Measurements from ENCODE around the gene CHMP4B. TPM values are rescaled to one million over a fixed set of nuclear protein-coding genes. Genes with fewer than 3 reads are reported as not detected.
"Not testable (repeated sequence)": the region's sequence is repeated elsewhere in the genome, so short reads cannot be mapped to it uniquely, and the experiment has no call there.

Gene CHMP4B
- polyA plus RNA-seq, 1 donor: 93.7 TPM

DNA sequence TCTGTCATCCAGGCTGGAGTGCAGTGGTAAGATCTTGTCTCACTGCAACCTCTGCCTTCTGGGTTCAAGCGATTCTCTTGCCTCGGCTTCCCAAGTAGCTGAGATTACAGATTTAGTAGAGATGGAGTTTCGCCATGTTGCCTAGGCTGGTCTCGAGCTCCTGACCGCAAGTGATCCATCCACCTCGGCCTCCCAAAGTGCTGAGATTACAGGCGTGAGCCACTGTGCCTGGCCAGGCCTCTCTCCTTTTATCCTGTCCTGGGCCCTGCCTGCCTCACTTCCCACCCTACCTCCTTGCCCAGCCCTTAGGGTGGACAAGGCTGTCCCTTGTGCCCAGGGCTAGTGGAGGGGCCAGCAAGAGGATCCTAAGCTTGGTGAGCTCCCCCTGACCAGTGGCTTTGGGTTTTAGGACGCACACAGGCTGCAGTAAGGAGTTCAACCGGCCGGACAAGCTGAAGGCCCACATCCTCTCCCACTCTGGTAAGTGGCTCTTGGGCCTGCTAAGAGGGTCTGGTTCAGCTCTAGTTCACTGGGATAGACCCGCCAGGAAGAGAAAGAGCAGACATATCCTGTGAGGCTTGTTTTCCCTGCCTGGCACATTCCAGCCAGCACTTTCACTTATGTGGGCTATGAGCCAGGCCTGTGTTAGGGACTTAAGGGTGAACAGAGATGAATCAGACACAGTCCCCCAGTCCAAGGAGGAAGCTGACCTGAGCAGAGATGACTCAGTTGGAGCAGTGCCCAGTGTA, 21.9 kb upstream of the CHMP4B start:
- DNase-seq: peak; percentile 15

- no peak for DNase-seq
Observed at GRCh38 chr20:33789858-33790182, 21.3 kb upstream of the CHMP4B start.

DNA sequence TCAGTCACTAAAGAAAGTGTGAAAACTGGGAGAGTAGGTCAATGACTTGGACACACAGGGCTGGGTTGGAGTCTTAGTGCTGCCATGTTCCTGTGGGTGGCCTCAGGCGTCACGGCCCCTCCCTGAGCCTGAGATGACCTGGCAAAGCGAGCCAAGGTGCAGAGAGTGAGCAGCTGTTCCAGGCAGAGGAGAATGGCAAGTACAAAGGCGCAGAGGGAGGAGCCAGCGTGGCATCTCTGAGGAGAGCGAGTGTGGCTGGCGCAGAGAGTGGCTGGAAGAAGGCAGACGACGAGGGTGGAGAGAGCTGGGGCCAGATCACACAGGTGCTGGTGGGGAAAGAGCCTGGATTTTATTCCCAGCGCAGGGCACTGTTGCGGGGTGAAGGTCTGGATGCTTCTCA, 20.6 kb upstream of the CHMP4B start:
- no peak for DNase-seq

- no peak for DNase-seq
Observed at GRCh38 chr20:33791021-33791420, 20.1 kb upstream of the CHMP4B start.

DNA sequence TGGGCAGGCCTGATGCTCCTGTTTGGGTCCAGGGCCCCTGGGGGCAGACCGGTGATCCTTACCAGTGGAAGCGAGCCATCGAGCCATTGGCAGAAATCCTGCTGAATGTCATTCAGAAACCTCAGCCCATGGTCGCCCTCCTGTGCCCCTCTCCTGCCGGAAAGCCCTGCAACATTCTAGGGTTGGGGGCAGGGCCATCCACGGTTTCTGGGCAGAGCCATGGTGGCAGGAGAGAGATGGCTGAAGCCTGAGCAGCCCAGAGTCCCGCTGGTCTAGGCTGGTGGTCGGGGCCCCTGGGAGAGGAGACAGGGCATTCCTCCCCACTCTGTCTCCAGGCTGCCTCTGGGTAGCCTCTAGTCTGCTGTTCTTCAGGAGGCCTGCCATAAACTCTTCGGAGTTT, 19.6 kb upstream of the CHMP4B start:
- DNase-seq: no peak

GRCh38 chr20:33791959-33792597, 19.1 kb upstream of the CHMP4B start:
- peak; percentile 11 for DNase-seq

DNA sequence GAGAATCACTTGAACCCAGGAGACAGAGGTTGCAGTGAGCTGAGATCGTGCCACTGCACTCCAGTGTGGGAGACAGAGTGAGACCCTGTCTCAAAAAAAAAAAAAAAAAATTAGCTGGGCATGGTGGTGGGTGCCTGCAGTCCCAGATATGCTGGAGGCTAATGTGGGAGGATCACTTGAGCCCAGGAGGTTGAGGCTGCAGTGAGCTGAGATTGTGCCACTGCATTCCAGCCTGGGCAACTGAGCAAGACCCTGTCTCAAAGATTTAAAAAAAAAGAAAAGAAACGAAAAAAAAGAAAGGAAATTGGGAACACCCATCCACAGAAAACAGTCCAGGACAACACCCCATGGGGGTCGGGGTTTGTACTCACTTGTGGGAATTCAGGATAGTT, 18.6 kb upstream of the CHMP4B start:
- DNase-seq: not testable (repeated sequence)

GRCh38 chr20:33793011-33793931, 17.9 kb upstream of the CHMP4B start:
- peak; percentile 13 for DNase-seq

- DNase-seq: no peak
Observed at GRCh38 chr20:33796263-33796906, 14.8 kb upstream of the CHMP4B start.

- no peak for DNase-seq
Observed at GRCh38 chr20:33796907-33797544, 14.1 kb upstream of the CHMP4B start.

- DNase-seq: no peak
Observed at GRCh38 chr20:33798444-33798843, 12.7 kb upstream of the CHMP4B start.

- no peak for DNase-seq
Observed at GRCh38 chr20:33803921-33804337, 7.2 kb upstream of the CHMP4B start.

- no peak for DNase-seq
Observed at GRCh38 chr20:33808388-33808787, 2.8 kb upstream of the CHMP4B start.

DNA sequence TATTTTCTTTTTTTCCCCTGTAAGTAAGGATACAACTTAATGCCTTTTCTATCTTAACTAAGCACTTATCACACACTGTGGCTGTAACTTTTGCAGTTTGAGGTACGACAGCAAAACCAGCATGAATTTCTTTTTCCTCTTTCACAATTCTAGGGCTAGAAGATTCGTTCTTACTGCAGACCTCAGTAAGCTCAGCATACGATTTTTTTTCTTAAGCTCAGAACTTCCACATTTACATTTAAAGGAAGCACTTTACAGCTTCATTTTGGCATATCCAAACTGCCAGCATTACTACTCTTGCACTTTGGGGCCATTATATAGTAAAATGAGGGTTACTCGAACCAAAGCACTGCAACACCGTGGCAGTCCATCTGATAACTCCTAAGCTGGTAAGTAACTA, 889 bp upstream of the CHMP4B start:
- no peak for DNase-seq

DNA sequence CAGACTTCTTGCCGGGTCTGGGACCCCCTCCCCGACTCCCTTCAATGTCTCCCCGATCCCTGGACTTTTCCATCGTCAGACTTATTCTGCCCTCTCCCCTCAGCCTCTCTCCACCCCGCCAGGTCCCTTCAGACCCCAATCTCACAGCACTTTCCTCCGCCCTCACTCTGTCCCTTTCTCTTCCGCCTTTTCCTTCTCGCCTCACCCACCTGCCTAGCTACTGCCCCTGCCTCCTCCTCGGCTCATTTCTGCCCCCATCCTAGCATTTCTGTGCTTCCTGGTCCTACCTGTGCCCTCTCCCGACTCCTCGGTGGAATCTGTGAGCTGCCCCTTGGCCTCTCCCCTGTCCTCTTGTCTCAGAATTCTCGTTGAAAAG, 616 bp downstream of the CHMP4B start:
- DNase-seq: no peak

GRCh38 chr20:33812152-33812849, 1.2 kb downstream of the CHMP4B start:
- no peak for DNase-seq

- DNase-seq: no peak
Observed at GRCh38 chr20:33812908-33813462, 1.8 kb downstream of the CHMP4B start.

- DNase-seq: no peak
Observed at GRCh38 chr20:33814238-33814712, 3.1 kb downstream of the CHMP4B start.

DNA sequence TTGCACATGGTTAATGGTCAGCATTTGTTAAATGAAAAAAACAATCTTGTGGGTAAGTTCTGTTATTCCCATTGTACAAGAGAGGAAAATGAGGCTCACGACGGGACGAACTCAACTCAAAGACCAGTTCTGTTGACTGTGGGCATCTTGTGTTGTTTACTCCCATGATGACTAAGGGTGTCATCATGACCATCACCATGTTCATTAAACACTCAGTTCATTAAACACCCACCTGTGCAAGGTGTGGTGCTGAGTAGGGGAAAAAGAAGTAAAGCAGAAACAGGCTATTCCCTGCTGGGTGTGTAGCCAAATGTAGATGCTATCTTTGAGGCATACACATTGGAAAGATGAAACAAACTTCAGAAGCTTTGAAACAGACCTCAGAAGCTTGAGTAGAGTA, 4.5 kb downstream of the CHMP4B start:
- DNase-seq: no peak

GRCh38 chr20:33816191-33816590, 5.0 kb downstream of the CHMP4B start:
- no peak for DNase-seq

GRCh38 chr20:33817411-33817810, 6.3 kb downstream of the CHMP4B start:
- DNase-seq: no peak

Data from left kidney (tissue), 2 donors.